K562 (cell line): ENCODE results near the gene DESI1. TPM values are rescaled to one million over a fixed set of nuclear protein-coding genes. Genes with fewer than 3 reads are reported as not detected.

Source experiments
- CTCF ChIP-seq, 3 experiments: IDR thresholded peaks in 2 of 3; conservative IDR thresholded peaks in 1 of 3; 2 replicates each; pipeline ENCODE4 v1.5.1; 2011 to 2012; ENCODE audit warnings: low read length in 3 of 3, mild to moderate bottlenecking in 3 of 3, control low read depth in 2 of 3, improper control_type of control experiment in 1 of 3, inconsistent platforms in 1 of 3, low read depth in 1 of 3, mixed read lengths in 1 of 3, moderate library complexity in 1 of 3; ENCODE audit not compliant: insufficient read depth in 2 of 3
- DEAF1 ChIP-seq: fragments of 450-650 bp; formaldehyde crosslinking; IDR thresholded peaks from 2 replicates; pipeline ENCODE4 v1.4.0; 2020; ENCODE audit warnings: mild to moderate bottlenecking, moderate library complexity
- FOXK2 ChIP-seq, 2 experiments: fragments of 450-650 bp; IDR thresholded peaks in 1 of 2; conservative IDR thresholded peaks in 1 of 2; 2 replicates each; pipeline ENCODE4 v1.6.1; 2016; ENCODE audit warnings: low read depth in 2 of 2, mild to moderate bottlenecking in 1 of 2
- GTF3C2 ChIP-seq: IDR thresholded peaks from 3 replicates; pipeline ENCODE4 v1.6.1; 2011; ENCODE audit warnings: borderline replicate concordance, mild to moderate bottlenecking, moderate library complexity; ENCODE audit not compliant: insufficient read length; ENCODE audit errors: extremely low read depth
- MYNN ChIP-seq, 2 experiments: sonication (generic); formaldehyde crosslinking in 1 of 2; IDR thresholded peaks; 2 replicates each; pipeline versions ENCODE4 v1.5.0 to v1.6.1; 2016 to 2020; ENCODE audit warnings: antibody characterized with exemption in 1 of 2, missing genetic modification reagents in 1 of 2
- POLR2G ChIP-seq: fragments of 200-400 bp; formaldehyde crosslinking; IDR thresholded peaks from 2 replicates; pipeline ENCODE4 v1.6.1; 2017; ENCODE audit warnings: low read depth, mild to moderate bottlenecking, antibody characterized with exemption, low read length, moderate library complexity
- SMC3 ChIP-seq: conservative IDR thresholded peaks from 2 replicates; pipeline ENCODE4 v1.6.1; 2011; ENCODE audit warnings: low read depth, low read length, improper control_type of control experiment; ENCODE audit not compliant: insufficient read depth
- TAF9B ChIP-seq: fragments of 450-650 bp; IDR thresholded peaks from 2 replicates; pipeline ENCODE4 v1.6.1; 2018; ENCODE audit warnings: mild to moderate bottlenecking; ENCODE audit not compliant: partially characterized antibody
- XRCC4 ChIP-seq: IDR thresholded peaks from one replicate; pipeline ENCODE4 v1.6.1; 2011; ENCODE audit not compliant: insufficient read depth, insufficient read length; ENCODE audit errors: extremely low read depth
- ZC3H4 ChIP-seq: sonication (generic); formaldehyde crosslinking; IDR thresholded peaks from 2 replicates; pipeline ENCODE4 v1.9.0; 2021; ENCODE audit warnings: missing genetic modification reagents, borderline replicate concordance
- ZNF592 ChIP-seq: fragments of 450-650 bp; IDR thresholded peaks from 2 replicates; pipeline ENCODE4 v1.6.1; 2017; ENCODE audit warnings: antibody characterized with exemption, mild to moderate bottlenecking
- ZNF699 ChIP-seq: fragments of 250-450 bp; sonication (Bioruptor Pico); IDR thresholded peaks from 2 replicates; pipeline ENCODE4 v1.8.0; 2021; ENCODE audit warnings: mild to moderate bottlenecking, moderate library complexity; ENCODE audit not compliant: insufficient replicate concordance
- polyA plus RNA-seq, 8 experiments: library from polyadenylated mRNA; depleted of rRNA in 4 of 8; stranded (reverse) in 5 of 8; unstranded in 3 of 8; fragments of >200 nt; fragmentation: Nextera tagmentation in 2 of 8; fragmentation: Illumina TruSeq in 1 of 8; extraction: Ambion mirVana in 2 of 8; extraction: Trizol in 1 of 8; gene quantifications; 2 replicates each; pipeline versions ENCODE4 v1.2.1 to v1.2.3, GENCODE V29; 2011 to 2014; ENCODE audit warnings: inconsistent platforms in 1 of 8, missing spikeins in 1 of 8
- total RNA-seq, 7 experiments: library from RNA; depleted of rRNA in 6 of 7; stranded (reverse); fragments of >200 nt in 6 of 7; fragmentation: Illumina TruSeq in 2 of 7; extraction: Trizol in 2 of 7; gene quantifications; 2 replicates each; pipeline versions ENCODE4 v1.2.1 to v1.2.3, GENCODE V29; 2011 to 2021; ENCODE audit warnings: low replicate concordance in 1 of 7

DESI1 gene
- total and polyA plus RNA-seq, 9 of the 15 experiments (the other 6 are each of a cell fraction or from before 2014, with no cell fraction given): 7.2 to 45.9 (median 29.8) TPM

- TF ChIP-seq ZC3H4 (CRISPR knock-in tag): peak; percentile 61; the same call in 1 of the 2 replicates
- TF ChIP-seq XRCC4: no peak
- 0 out of 2 replicates have a peak, but pooled peaks have one; percentile 41 for TF ChIP-seq ZNF592
- no peak for TF ChIP-seq GTF3C2
- TF ChIP-seq TAF9B: no peak
- TF ChIP-seq MYNN (IDR thresholded peaks at IDR 0.05): peak; percentile 73; the same call in 1 of the 2 replicates
- TF ChIP-seq MYNN (CRISPR knock-in tag; IDR thresholded peaks at IDR 0.05): no peak
- peak; percentile 63; the same call in 1 of the 2 replicates for TF ChIP-seq POLR2G
- no peak for TF ChIP-seq ZNF699 (CRISPR knock-in tag)
- no peak for TF ChIP-seq FOXK2 (conservative IDR thresholded peaks at IDR 0.05 in 1 of 2, IDR thresholded peaks at IDR 0.05 in 1 of 2; ENCODE audit: low read depth in 2 of 2)
- TF ChIP-seq SMC3: peak; percentile 54
- peak; percentile 70 to 84 (median 76) for TF ChIP-seq CTCF (IDR thresholded peaks at IDR 0.05 in 2 of 3, conservative IDR thresholded peaks at IDR 0.05 in 1 of 3; ENCODE audit: insufficient read depth in 2 of 3, low read depth in 1 of 3, low read length in 3 of 3)
- TF ChIP-seq DEAF1 (CRISPR knock-in tag): peak; percentile 42; the same call in 1 of the 2 replicates
Observed at GRCh38 chr22:41596776-41597634, 23.8 kb downstream of the DESI1 start (continued).
